HTERT RPE-1 (cell line): ENCODE data around the gene MKKS.

Experiments
- in situ Hi-C: fragments of 300-500 bp; cut with MboI; formaldehyde crosslinking; loops from 4 replicates; pipeline ENCODE4 v1.14.3; 2020; ENCODE audit warnings: low sequenced_read_pairs

Gene MKKS

DNA sequence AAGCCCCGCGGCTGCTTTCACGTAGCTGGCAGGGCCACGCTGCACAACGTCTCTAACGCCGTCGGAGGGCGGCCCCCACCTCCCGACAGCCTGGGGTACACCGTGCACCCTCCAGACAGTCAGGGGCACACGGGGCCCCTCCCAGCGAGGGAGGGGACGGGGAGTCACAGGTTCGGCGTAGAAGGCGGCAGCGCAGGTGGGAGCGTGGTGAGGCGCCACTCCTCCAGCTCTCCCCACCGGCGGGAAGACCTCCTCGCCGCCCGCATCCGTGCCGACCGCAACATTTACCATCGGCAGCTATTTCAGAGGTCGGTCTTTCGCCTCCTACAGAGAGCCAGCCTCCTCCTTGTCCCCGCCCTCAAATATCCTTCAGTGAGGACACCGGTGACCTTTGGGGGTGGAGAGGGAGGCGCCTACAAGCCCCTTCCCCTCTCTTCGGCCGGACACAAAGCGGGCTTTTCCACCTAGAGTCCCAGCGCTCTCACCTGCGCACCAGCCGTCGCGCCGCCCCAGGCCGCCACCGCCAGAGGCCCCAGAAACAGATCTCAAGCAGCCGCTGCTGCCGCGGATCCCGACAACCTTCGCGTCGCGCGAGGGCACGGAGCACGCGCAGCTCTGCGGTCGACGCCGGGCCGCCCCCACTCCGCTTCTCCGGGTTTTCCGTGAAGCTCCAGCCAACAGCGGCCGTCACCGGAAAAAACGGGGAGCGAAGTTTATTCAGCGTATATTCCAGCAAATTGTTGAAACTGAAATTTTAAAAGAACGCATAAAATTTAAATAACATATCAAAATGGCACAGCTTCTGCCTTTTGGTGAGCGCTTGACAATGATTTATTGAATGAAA lies at the start of gene MKKS:
MKKS (minus strand) TSS at position 600 of the 844 bp plus-strand sequence. CDS start 20,708 bp downstream, outside the sequence.
- in situ Hi-C loops, result no loop called here

DNA sequence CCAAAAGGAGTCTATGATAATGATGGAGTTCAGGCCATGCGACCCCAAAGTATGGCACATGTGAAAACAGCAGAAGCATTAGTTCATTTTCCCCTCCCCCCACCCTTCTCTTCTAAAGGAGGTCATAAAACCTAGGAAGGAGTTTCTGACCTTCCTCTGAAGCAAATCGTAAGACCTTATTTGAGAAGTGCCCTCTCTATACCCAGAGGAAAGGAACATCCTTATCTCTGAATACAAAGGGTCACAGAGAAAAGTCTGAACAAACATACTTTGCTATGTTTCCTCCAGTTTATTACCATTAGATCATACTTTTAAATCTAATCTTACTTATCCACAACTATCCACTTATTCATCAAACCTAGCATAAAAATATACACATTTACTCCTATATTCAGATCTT lies 49.7 kb upstream of the MKKS start:
- in situ Hi-C loops, result no loop called here

DNA sequence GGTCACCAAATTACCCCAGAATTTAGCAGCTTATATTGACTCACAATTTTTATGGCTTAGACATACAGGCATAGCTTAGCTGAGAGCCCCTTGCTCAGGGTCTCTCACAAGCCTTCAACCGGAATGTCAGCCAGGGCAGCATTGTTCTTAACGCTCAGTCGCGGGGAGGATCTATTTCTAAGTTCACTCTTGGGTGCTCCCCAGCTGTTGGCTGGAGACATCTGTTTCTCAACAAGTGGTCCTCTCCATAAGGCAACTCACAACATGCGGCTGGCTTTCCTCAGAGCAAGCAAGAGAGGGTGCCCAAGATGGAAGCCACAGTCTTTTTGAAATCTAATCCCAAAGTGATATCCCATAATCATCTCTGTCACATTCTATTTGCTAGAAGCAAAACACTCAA lies 47.7 kb upstream of the MKKS start:
- in situ Hi-C loops, result no loop called here

DNA sequence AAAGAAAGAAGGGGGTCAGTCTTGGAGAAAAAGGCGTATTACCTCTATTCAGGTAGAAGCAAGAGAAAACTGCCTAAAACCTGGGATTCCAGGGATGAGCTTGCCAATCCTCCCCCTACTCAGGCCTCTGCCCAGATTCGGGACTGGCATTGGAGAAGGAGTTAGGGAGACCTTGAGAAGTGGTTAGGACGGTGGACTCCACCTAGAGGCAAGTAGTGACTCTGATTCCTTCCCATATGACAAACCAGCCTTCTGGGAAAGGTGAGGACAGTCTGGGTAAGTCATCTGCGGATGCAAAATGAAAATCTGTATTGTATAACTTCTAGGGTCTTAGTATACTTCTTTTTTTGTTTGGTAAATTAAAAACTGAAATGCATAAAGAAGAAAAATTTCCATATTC lies 44.9 kb upstream of the MKKS start:
- in situ Hi-C loops, result no loop called here

DNA sequence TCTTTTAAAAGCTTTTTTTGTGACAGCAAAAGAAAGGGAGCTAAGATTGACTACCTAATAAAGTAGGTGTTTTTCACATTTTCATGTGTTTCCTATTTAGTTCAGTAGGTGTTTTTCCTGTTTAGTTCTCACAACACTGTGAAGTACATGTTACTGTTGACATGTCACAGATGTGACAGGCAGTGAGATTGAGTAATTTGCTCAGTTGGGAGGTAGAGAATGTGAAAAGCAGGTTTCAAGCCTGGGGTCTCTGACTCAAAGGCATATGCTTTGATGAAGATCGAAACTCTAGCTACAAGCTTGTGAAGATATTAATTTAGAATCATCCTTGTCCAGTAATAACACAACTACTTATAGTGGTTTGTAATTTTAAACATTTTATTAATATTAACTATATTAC lies 44.2 kb upstream of the MKKS start:
- in situ Hi-C loops, result no loop called here

DNA sequence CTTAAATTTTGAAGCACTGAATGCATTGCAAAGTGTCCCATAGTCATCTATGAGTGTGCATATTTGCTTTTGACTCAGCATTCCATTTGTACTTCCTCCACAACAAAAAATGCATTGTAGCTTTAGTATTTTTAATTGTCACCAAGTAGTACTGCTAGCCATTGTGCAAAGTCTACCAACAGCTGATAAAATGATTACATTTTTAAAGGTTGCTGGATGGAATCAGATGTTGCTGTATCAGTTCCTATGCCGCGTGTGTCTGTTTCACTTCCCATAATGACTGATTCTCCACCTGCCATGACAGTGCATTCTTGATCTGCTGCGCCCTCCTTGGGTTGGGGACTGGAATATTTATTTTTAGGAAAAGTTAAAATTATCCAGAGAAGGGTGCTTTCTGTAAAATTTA lies 42.3 kb upstream of the MKKS start:
- in situ Hi-C loops, result no loop called here

DNA sequence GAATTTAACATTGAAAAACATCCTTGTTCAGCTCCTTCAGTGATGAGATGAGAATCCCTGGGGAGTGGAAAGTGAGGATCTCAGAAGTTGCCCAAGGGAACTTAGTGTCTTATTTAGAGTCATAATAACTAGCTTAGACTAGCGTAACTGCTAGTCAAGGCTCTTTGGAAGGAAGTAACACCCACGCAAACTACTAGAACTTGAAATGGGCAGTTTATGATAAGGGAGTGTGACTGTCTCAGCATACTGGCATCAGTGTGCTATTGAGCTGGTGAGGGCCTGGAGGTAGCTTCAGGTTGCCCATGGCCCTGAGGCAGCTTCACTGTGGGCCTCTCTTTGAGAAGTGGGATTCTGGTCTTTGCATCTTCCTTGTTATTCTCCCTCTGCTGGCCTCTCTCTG lies 41.2 kb upstream of the MKKS start:
- in situ Hi-C loops, result no loop called here

DNA sequence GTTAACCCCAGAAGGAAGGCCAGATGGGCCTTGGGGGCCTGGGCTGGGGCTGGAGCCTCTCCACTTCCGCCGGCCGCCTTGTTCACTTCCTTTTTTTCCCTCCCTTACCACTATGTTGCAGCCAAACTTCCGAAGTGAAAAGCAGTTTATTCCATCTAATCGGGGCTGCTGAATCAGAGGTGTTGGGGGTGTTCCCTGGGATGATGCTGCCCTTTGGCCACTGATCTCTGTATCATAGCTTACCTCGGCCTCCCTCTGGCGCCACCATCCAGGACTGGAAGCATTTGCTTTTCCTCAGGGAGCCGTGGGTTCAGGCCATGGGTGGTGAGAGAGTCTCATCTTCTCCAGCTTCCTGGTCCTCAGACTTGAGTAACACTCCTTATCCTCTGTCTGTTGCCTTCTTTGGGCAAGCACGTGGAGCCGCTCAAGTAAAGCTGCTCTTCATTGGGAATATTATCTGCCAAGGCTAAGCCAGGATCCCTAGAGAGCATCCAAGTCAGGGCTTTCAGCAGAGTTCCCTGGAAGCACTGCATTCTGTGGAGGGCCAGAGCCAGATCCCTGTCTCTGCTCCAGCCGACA lies 40.7 kb upstream of the MKKS start:
- in situ Hi-C loops, result no loop called here

DNA sequence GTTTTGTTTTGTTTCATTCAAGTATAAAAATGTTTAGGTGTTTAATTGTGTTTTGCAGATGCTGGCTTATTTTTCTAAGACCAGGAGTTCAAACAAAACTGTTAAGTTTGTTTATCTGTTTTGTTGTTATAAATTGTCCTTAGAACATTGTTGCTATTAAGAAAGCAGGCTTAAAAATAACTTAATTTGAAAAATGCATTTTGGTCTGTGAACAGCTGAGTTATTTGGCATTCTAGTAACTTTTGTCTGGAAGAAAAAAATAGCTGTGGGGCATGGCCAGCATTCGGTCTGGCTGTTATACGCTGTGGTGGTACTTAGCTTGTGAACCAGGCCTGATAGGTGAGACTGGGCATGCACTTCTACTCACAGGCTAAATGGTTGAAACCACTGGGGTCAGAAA lies 38.8 kb upstream of the MKKS start:
- in situ Hi-C loops, result no loop called here

DNA sequence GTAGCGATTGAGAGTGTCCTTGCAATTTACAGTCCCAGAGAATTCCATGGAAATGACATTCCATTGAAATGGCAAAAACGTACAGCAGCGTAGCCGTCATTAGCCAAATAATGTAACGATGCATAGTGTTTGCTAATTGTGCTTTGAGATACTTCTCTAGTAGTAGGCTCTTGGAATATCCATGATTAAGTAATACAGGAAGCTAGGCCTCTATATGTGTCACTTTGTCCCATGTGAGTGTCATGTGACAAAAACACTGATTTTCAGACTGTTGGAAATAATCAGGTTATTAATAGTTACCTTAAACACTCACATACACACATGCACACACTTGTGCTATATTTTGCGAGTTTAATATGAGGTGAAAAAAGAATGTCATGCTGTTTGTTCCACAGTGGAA lies 36.3 kb upstream of the MKKS start:
- in situ Hi-C loops, result no loop called here

DNA sequence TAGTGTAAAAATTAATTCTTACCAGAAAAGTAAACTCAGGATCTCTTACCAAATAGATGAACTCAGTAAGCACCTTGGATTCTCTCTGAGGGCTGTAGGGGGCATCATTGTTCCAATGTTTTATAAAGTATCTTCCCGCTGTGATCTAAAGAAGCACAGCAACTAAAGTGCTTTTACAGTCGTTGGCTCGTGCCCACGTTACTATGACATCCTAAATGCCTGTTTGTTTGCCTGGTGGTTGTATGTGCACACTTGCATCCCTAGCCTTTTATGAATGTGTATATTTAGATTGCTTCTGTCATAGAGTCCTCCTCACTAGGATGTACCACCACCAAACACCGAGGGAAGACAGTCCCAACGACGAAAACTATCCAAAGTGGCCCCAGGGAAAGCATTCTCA lies 35.6 kb upstream of the MKKS start:
- in situ Hi-C loops, result no loop called here

DNA sequence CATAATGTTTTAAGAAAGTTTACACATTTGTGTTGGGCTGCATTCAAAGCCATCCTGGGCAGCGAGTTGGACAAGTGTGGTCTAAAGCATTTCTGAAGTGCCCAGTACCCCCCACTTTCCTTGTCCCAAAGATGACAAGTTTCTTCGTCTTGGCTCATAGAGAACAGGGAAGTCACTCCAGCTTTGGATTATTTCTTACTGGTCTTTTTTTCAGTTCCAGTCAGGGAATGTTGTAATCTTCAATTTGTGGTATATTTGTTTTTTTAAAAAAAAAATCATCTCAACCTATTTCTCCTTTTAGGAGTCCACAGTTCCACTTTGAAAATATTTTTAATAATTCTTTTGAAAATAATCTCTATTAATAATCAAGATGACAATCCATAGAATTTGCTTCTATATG lies 35.0 kb upstream of the MKKS start:
- in situ Hi-C loops, result no loop called here

DNA sequence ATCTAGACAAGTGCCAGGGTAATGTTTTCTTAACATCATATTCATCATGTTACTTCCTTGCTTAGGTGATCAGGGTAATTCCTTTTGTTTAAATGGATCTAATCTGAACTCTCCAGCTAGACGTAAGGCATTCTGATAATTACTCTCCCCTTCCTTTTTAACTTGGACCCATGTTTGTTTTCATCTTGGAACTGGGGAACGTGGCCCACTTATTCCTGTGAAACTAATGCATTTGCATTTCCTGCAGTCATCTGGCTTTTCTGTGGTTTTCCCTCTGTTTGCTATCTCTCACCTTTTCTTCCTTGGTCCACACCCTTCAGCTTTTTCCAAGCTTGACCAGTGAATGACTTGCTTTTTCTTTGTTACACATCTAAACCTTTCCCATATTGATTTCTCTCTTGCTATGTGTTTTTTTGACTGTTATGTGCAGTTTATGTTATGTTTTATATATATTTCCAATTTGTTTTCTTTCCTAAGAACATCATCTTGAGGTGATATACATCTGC lies 34.4 kb upstream of the MKKS start:
- in situ Hi-C loops, result no loop called here

DNA sequence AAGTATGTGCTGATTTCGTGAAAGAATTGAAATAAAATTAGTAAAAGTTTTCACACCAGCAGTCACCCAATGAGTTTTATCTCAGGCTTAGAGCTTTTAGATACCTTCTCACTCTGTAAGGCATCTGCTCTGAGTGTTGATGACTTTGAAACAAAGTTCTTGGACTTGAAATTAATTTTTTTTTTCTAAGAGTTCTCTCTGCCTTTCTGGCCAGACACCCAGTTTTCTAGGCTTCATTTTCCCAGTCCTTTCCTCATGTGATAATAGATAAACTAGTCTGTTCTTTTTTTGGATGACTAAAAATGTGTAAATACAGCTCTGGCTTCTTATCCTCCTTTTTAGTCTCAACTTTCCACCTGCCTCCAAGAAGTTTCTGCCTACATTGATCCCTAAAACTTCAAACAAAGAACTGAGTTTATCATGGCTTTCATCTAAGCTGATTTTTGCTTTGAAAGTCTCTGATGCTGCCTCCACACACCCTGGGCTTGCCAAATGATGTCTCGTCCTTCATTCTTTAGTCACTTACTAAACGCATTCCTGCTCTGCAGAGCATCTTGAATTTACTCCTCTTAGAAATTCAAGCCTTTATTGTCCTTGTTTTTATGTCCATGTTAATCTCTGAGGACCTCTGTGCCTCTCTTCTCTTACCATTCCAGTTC lies 33.8 kb upstream of the MKKS start:
- in situ Hi-C loops, result no loop called here

DNA sequence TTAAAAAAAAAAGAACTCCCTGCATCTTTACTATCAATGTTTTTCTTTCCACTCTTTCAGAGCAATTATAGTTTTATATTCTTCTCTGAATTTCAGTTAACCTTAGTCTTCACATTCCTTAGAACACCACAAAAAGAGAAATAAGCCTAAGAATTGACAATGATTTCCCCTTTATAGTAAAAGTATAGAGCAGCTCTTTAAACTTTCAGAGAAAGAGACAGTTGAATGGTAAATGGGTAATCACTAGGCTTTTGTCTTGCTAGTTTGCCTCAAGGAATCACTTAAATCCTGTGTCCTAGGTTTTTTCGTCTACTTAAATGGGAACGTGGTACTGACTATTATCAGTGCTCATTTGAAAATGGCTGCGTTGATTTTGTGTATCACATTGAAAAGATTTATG lies 32.8 kb upstream of the MKKS start:
- in situ Hi-C loops, result no loop called here

DNA sequence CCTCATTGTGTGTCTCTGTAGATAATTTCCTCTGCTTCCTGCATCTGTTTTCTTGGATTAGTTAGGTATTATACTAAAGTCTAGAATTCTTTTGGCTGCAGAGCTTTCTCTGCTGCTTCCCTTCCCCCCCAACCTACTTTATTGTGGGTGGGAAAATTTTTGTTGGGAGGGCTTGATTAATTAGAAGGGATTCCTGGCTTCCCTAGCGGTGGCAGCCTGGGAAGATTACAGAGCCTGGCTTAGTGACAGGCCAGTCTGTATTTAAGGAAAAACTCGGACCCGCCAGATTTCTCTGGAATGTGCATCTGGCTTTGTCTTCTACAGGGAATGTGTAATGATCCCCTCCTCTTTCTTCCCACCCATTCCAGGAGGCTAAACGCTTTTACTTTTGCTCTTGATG lies 32.3 kb upstream of the MKKS start:
- in situ Hi-C loops, result no loop called here

DNA sequence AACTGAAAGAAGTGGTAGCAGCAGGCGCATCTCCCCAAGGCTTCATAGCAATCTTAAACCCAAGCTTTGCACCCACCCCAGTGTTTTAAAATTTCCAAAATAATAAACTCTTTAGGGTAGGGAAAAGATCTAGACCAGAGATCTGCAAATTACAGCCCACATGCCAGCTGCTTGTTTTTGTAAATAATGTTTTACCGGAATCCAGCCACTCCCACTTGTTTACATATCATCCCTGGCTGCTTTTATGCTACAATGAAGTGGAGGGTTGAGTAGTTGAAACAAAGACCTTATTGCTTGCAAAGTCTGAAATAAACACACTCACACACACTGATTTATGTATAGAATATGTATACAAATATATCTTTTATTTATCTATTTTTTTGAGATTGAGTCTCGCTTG lies 31.1 kb upstream of the MKKS start:
- in situ Hi-C loops, result no loop called here

DNA sequence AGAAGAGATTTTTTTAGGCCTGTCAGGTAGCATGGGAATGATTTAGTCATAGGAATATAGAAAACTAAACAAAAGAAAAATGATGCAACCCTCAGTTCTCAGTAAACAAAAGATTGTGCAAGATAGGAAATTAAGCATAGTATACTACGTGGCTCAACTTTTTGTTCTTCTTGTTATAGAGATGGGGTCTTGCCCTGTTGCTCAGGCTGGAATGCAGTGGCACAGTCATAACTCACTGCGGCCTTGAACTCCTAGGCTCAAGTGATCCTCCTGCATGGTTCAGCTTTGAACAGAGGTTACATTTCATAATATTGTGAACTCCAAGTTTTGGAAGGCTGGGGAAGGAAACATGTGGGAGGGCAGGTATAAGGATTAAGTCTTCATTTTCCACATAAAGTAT lies 29.6 kb upstream of the MKKS start:
- in situ Hi-C loops, result no loop called here

DNA sequence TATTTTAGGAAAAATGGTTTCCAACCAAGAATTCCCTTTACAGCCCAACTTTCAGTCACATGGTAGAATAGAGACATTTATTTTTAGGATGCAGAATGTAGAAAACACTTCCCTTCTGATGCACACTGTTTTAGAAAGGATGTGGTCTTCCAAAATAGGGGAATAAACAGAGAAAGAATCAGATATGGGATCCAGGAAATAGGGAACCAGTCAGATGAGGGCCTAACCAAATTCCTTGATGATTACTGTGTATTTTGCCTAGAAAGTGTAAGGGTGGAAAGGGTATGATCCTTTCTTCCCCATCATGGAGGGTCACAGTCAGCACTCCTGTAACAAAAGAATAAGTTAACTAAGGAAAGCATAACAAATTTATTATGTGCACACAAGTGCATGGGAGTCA lies 28.5 kb upstream of the MKKS start:
- in situ Hi-C loops, result no loop called here

DNA sequence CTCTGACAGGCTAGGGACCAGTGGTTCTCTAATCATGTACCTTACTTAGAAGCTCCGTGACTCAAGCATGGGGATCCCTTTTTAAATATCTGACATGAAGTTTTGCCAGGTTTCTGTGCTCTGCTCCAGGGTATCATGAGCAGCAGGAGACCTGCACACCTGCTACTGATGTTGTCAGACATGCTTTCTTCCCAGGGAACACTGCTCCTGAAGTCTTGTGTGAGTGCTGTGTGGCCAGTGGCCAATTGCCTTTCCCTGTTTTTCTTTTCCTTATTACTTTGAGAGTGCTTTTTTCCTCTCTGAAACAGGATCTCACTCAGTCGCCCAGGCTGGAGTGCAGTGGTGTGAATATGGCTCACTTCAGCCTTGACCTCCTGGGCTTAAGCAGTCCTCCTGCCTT lies 27.5 kb upstream of the MKKS start:
- in situ Hi-C loops, result no loop called here

DNA sequence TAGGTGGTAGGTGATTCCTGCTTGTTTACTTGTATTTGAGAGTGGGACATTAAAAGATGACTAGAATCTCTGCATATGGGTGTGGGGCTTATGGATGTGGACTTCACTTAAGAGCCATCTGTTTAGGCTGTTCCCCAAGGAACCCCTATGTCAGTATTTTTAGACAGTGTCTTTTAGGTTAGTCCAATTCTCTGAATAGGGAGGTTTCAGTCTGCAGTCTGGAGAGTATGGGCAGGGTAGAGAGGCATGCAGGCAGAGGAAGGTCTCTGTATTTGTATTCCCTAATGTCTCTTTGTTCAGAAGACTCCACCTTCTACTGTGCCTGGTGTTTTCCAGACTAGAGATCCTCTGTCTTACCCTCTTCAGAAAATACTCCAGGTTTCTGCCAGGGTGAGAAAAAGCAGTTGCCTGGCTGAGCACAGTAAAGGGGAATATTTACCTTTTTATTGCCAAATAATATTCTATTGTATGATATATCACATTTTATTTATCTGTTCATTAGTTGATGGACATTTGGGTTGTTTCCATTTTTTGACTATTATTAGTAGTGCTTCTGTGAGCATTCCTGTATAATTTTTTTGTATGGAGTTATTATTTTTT lies 20.2 kb upstream of the MKKS start:
- in situ Hi-C loops, result no loop called here

DNA sequence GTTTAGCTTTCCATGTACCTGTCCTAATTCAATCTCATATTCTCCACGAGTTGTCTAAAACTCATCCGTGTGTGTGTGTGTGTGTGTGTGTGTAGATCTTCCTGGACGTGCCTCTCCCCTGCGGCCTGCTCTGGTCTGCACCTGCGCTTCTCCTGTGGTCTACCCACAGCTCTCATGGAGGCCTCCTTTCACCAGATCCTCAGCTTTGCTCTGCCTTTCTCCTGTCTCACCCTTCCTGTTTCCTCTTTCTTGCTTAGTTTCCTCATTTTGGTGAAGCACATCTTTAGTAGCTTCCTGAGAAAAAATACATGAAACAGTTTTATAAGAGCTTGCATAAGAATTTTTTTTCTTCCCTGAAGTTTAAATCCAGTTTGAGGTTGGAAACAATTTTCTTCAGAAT lies 19.2 kb upstream of the MKKS start:
- in situ Hi-C loops, result no loop called here
